GM19240 (cell line): ENCODE measurements around the gene ATP6V1A.
"Not testable (repeated sequence)": the region's sequence is repeated elsewhere in the genome, so short reads cannot be mapped to it uniquely, and the experiment has no call there.

Experiments
- DNase-seq: peaks from one replicate; pipeline ENCODE4 v3.0.0; 2011; ENCODE audit warnings: low spot score; ENCODE audit not compliant: insufficient read length

ATP6V1A gene

DNA sequence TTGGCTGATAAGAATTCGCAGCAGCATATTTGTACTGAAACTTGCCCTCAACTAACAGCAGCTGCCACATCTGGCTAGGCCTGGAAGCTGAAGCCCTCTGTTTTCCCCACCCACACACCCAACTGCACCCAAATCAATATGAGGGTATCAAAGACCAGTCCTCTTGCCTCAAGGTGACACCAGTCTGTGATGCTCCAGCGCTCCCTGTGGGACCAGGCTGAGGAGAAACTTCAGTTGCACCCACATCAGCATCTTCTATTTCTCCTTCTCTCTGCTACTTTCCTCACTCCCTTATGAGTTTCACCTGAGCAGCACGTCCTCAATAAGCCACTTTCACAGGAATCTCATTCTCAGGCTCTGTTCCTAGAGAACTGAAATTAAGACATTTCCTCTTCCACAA lies 73.0 kb downstream of the ATP6V1A start:
- DNase-seq, result no peak

DNA sequence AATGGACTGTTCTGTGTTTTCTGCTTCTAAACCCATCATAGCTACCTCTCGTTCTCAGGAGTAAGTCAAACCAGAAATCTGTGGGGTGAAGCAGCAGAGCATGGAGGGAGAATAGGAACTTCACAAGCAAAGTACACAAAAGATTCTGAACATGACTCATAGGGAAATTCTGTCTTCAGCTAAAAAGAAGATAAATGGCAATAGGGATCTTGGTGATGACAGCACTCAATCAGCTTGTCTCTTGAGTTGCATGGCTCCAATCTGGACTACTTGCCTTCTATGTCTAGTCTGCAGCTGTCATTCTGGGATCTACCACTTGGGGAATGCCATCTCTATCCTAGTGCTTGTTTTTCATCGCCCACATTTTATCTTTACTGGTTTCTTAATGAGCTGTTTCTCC lies 78.3 kb downstream of the ATP6V1A start:
- peak; percentile 17 for DNase-seq

DNA sequence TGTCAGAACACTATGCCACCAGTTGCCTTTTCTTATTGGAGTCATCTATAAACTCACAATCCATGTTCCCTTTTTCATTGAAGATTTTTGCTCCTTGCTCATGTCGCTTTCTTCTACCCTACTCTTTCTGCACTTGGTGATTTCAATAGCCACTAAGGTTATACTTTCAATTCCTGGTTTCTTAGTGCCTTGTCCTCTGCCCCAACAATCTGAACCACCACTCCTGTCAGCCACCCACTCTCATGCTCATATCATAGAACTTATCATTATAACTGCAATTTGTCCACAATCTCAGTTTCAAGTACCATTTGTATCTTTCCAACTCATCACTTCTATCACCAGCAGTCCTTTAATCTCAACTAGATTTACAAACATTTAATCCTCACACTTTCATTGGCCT lies 81.8 kb downstream of the ATP6V1A start:
- DNase-seq, result no peak

DNA sequence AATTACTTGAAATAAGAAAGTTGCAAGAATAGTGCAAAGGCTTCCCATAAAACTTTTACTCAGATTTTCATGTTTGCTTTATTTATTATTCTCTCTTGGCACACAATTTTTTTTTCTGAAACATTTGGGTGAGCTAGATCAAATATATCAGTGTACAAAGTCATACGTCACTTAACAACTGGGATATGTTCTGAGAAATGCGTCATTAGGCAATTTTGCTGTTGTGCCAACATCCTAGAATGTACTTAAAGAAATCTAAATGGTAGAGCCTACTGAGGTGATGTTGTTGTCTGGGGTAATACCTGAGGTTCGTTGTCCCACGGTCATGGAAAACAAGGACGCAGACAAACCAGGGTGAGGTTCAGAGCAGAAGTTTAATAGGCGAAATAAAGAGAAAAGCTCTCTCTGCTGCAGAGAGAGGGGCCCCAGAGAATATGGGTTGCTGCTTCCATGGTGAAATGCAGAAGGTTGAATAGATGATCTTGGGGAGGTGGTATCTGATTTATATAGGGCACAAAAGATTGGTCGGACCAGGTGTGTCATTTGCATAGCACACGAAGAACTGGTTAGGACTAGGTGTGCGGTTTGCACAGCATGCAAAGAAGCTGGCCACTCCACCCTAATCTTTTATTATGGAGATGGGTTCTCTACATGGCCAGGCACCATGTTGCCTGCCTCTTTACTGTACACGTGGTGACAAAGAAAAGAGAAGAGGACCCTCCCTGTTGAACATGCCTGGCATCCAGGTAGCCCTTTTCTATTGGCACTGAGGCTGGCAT lies 82.9 kb downstream of the ATP6V1A start:
- no peak for DNase-seq

DNA sequence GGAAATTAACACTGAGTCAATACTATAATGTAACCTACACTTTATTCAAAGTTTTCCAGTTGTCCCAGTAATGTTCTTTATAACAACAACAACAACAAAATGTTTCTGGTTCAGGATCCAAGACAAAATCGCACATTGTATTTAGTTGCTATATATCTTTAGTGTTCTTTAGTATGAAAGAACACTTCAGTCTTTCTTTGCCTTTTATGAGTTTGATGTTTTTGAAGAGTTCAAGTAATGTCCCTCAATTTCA lies 84.2 kb downstream of the ATP6V1A start:
- DNase-seq, result no peak

DNA sequence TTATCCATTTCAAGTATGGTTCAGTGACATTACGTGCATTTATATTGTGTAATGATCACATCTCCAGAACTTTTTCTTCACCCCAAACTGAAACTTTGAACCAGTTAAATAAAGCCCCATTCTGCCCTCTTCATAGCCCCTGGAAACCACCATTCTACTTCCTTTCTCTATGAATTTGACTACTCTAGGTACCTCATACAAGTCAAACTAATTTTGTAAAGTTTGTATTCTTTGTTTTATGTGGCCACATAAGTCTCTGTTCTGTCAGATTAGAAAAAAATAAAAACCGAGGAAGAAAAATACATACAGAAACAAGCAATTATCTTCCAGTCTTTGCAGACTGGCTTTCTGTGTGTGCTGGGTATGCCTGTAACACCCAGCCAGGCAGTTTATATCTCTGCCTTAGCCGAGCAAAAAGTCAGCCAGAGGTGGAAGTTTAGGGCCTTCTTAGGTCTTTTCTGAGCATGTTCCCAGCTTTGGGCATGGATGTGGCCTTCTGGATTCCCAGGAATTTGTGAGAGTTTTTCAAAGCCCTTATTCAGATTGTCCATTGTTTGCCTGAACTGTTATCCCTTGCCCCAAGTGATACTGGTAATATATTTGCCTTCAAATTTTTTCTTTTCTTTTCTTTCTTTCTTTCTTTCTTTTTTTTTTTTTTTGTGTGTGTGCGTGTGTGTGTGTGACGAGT lies 85.8 kb downstream of the ATP6V1A start:
- DNase-seq, result no peak

DNA sequence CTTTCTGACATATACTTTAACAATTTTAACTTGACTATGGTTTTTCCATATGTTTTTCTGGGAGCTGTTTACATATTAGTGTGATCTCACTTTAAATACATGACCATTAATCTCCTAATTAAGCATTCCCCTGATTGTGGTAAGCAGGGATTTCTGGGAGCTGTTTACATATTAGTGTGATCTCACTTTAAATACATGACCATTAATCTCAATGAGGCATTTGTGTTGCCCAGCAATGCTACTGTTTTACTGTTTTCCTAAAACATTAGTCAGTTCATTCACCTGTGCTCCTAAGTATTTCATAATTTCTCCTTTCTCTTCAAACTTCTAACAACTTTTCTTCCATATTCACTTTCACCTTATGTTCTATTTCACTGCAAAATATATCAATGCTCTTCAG lies 88.1 kb downstream of the ATP6V1A start:
- DNase-seq, result no peak

DNA sequence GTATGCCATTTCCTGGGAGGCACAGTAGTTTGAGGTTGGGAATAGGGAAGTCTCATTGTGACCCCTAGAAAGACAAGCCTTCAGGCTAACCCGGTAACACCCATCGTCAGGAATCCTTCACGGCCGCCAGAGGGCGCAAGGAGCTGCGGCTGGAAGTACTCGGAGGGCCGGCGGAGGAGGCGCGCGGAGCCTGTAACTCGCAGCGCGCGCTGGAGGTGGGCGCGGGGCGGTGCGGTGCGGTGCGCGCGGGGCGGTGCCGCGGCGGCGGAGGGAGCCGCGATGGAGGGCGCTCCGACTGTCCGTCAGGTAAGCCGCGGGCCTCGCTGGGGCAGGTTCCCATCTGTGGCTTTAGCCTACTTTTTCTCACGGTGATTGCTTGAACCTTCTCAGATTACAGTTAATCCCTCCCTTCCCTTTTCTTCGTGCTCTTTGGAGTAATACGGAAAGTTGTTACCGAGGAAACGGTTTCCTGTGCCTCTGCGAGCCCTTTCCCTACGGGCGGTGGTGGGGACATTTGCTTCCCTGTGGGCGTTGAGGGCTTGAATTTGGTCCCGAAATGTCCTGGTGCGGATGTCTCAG lies 91.9 kb downstream of the ATP6V1A start, which contains the start of gene GRAMD1C:
GRAMD1C (plus strand) TSS at position 158 of the 579 bp plus-strand sequence; CDS start at position 280, 122 bp downstream.
- peak; percentile 47 for DNase-seq

DNA sequence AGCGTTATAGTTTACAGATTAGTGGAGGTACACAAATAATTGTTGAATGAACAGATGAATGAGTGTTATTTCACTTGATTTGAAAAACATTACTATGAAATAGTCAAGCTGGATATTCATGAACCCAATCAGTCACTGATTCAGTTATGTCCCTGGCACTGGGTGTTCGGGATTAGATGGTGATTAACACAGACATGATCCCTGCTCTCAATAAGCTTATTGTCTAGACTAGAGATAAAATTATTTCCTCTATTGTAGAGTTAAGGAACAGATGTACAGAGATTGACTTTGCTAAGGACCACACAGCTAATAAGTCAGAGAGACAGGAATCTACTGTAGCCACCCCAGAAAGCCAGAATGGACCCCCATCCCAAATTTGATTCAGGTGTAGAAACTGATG lies 92.7 kb downstream of the ATP6V1A start:
- no peak for DNase-seq

DNA sequence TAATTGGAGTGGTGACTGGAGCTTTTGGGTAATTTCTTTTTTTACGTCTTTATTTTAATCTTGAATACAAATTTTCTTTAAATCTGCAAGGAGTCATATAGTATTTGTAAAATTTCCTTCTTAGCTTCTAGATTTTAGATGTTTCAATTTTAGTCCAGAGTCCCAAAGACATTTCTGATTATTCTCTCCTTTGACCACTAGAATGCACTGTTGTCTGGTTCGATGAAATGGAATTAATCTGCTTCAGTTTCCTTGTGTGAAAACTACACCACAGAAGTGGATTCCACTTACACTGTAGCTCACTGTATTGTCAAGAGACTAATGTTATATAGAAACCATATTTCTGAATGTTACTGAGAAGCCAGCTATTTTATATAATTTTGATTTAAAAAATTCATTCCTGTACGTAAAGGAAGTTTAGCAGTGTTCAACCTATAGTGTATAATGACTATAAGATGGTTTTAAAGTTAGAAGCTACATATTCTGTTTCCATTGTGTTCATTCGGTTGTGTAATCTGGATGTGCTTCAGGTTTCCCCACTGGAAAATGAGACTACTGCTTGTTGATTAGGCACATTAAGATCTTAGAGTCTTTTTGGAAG lies 97.9 kb downstream of the ATP6V1A start:
- no peak for DNase-seq

DNA sequence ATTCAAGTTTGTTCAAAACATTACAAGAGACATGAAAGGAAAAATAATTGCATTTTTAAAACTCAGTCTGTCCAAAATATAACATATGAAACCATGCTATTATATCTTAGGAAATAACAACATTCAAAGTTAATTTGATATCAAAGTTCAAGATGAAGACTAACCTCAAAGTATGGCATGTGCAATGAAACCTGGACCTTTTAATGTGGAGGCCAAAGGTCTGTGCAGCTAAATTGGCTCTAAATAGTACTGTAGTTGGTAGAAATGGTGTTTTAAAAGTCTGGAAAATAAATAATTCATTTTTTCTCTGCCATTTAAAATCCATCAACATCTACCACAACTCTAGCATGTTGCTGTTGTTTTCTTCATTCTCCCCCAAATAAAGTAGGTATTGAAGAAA lies 100.4 kb downstream of the ATP6V1A start:
- DNase-seq, result no peak

DNA sequence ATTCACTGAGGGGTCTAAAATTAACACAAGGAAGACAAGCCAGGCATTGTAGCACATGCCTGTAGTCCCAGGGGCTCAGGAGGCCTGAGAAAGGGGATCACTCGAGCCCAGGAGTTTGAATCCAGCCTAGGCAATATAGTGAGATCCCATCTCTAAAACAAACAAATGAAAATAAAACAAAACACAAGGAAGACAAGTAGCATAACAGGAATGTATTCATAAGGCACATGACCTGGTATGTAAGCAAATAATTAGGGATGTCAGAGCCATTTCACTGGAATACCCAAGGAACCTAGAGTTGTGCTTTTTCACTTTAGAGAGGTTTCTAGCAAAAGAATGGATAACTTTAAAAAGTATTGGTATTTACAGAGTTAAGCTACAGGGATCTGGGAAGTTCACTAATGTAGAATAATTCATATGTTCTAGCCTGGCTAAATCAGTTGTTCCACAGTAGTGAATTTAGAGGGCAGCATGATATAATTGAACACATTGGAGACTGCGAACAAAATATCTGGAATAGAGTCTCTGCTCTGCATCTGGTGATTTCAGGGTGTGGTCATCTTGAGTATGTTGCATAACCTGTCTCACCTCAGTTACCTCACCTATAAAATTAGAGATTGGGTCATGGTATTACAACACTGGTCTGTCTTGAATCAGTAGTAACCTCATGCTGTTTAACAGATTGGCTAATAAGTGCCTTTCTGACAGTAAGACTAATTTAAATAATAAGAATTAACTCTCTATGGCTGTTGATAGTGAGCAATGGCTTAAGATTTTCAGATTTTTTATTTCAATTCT lies 101.0 kb downstream of the ATP6V1A start:
- DNase-seq, result no peak

DNA sequence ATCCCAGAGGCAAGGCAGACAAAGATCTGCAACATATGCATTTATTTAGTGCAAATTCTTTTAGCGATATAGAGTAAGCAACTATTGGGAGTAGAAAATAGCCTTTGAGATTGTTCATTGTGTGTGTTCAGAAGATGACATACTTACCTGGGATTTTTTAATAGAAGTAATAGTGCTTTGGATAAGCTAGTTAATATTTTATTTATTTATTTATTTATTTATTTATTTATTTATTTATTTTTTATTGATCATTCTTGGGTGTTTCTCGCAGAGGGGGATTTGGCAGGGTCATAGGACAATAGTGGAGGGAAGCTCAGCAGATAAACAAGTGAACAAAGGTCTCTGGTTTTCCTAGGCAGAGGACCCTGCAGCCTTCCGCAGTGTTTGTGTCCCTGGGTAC lies 102.2 kb downstream of the ATP6V1A start:
- DNase-seq, result not testable (repeated sequence)

DNA sequence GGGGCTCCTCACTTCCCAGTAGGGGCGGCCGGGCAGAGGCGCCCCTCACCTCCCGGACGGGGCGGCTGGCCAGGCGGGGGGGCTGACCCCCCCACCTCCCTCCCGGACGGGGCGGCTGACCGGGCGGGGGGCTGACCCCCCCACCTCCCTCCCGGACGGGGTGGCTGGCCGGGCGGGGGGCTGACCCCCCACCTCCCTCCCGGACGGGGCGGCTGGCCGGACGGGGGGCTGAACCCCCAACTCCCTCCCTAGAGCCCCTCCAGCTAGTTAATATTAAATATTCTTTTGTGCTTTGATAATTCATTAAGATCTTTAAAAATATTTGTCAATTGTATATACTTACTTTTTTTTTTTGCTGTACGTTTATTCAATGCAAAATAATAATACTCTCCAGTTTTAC lies 103.0 kb downstream of the ATP6V1A start:
- not testable (repeated sequence) for DNase-seq

DNA sequence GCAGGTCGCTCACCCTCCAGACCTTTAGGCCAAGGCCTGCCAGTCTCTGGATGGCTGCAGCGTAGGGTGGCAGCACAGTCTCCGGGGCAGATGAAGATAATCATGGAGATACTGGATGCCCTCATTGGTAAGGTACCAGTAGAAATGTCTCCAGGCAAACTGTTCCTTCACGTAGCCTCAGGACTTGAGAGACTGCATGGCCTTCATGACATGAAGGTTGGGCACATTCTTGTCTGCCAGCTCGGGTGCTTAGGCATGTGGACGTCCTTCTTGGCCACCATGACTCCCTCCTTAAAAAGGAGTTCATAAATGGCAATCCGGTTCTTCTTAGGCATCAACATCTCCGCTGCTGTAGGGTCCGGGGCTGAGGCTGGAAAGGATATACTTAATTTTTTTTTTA lies 103.6 kb downstream of the ATP6V1A start:
- not testable (repeated sequence) for DNase-seq

DNA sequence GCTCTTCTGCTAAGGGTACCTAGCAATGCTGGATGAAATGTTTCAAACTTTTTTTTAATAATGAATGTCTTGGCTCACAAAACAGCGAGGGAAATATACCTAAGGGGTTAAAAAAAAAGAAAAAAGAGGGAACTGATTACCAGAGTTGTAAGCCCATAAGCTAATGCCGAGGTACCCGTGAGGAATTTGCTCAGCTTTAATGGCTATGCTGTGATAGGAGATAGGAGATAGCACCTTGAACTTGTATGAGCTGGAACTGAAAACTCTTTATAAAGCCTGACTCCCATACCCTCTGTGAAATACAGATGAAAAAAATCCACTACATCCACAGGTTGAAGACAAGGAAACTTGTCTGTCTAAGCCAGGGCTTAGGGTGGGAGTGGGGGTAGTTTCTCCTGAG lies 105.7 kb downstream of the ATP6V1A start:
- no peak for DNase-seq
